ENCODE measurements around the gene FAM13A.

DNA sequence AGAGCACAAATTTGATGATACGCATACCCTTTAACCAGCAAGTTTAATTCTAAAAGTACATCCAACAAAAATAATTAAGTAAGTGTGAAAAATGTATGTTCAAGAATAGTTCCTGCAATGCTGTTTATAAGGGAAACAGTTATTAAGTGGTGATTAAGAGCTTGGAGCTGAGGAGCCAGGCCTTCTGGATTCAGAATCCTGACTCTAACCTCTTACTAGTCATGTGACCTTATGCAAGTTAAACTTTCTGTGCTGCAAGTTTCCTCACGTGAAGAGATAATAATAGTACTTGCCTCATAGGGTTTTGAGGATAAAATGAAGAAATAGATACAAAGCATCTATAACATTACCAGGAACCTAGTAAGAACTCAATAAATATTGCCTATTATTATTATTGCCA, 77.7 kb downstream of the FAM13A start:
- no peak for TF ChIP-seq IRF3 (IDR thresholded peaks at IDR 0.05; ENCODE audit: low read depth, low read length)
- TF ChIP-seq FOXM1 (IDR thresholded peaks at IDR 0.05; ENCODE audit: low read depth), result no peak
- TF ChIP-seq, protein P1, sequence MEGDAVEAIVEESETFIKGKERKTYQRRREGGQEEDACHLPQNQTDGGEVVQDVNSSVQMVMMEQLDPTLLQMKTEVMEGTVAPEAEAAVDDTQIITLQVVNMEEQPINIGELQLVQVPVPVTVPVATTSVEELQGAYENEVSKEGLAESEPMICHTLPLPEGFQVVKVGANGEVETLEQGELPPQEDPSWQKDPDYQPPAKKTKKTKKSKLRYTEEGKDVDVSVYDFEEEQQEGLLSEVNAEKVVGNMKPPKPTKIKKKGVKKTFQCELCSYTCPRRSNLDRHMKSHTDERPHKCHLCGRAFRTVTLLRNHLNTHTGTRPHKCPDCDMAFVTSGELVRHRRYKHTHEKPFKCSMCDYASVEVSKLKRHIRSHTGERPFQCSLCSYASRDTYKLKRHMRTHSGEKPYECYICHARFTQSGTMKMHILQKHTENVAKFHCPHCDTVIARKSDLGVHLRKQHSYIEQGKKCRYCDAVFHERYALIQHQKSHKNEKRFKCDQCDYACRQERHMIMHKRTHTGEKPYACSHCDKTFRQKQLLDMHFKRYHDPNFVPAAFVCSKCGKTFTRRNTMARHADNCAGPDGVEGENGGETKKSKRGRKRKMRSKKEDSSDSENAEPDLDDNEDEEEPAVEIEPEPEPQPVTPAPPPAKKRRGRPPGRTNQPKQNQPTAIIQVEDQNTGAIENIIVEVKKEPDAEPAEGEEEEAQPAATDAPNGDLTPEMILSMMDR (IDR thresholded peaks at IDR 0.05), result no peak
- TF ChIP-seq POLR2AphosphoS5 (IDR thresholded peaks at IDR 0.05; ENCODE audit: low read depth, low read length), result no peak
- TF ChIP-seq GABPA (IDR thresholded peaks at IDR 0.05; ENCODE audit: low read depth), result no peak
- no peak for TF ChIP-seq TCF12 (IDR thresholded peaks at IDR 0.05)
- no peak for TF ChIP-seq JUND (IDR thresholded peaks at IDR 0.05)
- no peak for TF ChIP-seq SIN3A (IDR thresholded peaks at IDR 0.05; ENCODE audit: borderline replicate concordance, low read depth, low read length)
- TF ChIP-seq YY1 (IDR thresholded peaks at IDR 0.05; ENCODE audit: low read depth), result no peak
- no peak for TF ChIP-seq FOXJ3 (CRISPR knock-in tag; IDR thresholded peaks at IDR 0.05)
- TF ChIP-seq REST (IDR thresholded peaks at IDR 0.05; ENCODE audit: low read depth, low read length), result no peak
- no peak for TF ChIP-seq RFX5 (IDR thresholded peaks at IDR 0.05; ENCODE audit: low read length)
- TF ChIP-seq MEF2A (IDR thresholded peaks at IDR 0.05; ENCODE audit: borderline replicate concordance, low read depth), result no peak
- no peak for TF ChIP-seq CHD2 (IDR thresholded peaks at IDR 0.05; ENCODE audit: low read length, partially characterized antibody)
